ENCODE data around the gene TTC1. TPM values are rescaled to one million over a fixed set of nuclear protein-coding genes. Genes with fewer than 3 reads are reported as not detected.
"Not testable (repeated sequence)": the region's sequence is repeated elsewhere in the genome, so short reads cannot be mapped to it uniquely, and the experiment has no call there.

The TTC1 gene
- 10 to 100 TPM; 66.4 to 70.7 TPM for total RNA-seq
- polyA plus RNA-seq: 99.8 TPM

- ChIA-PET CTCF (interaction anchor here (0.7 to 3.8 kb wide), 5 partner anchors 9 to 22 kb away, joined by 3 to 16 read pairs (median 3); no protein-coding TSS in a partner anchor), POLR2A (interaction anchor here (1.0 to 1.2 kb wide), 4 partner anchors 11 to 110 kb away, joined by 3 to 7 read pairs (median 4); partner anchors contain the start of gene PWWP2A)
- no peaks in the 10 kb centered on the region for H3K9me3 Mint-ChIP-seq
- H3K4me1 Mint-ChIP-seq: peaks cover 26 to 38% (median 33%) of the 10 kb centered on the region in 3 donors
- H3K4me1 ChIP-seq (ENCODE audit: insufficient read depth, low read length): peaks cover 14% of the 10 kb centered on the region
- H3K27me3 Mint-ChIP-seq: no peaks in the 10 kb centered on the region
- H3K36me3 ChIP-seq (ENCODE audit: insufficient read depth, low read length): no peaks in the 10 kb centered on the region
- peak within 1 kb of the TSS; percentile 98 for H3K27ac ChIP-seq (ENCODE audit: low read depth, low read length)
- peaks cover 0 to 37% (median 10%) of the 10 kb centered on the region in 3 donors for H3K36me3 Mint-ChIP-seq
- H3K27ac Mint-ChIP-seq: peak within 1 kb of the TSS; percentile 82 to 99 (median 98)
- H3K4me3 Mint-ChIP-seq: peak within 1 kb of the TSS; percentile 92 to 99 (median 97)
- H3K27me3 ChIP-seq (ENCODE audit: insufficient read depth, low read length, poor library complexity, severe bottlenecking): no peaks in the 10 kb centered on the region
- H3K9me3 ChIP-seq (ENCODE audit: low read length): no peaks in the 10 kb centered on the region
- peak; percentile 82 to 96 (median 90) for DNase-seq
- H3K4me3 ChIP-seq (ENCODE audit: low read length): peak within 1 kb of the TSS; percentile 100
Measured at GRCh38 chr5:160008877-160009590, at the start of gene TTC1. Gene TTC1 (plus strand): TSS chr5:160009139. CDS start chr5:160010529, 1,390 bp downstream.

- no peak overlapping the region for H3K4me3 ChIP-seq (ENCODE audit: low read length)
- H3K27me3 Mint-ChIP-seq: peaks cover 15 to 16% of the 10 kb centered on the region in 2 donors
- H3K4me1 Mint-ChIP-seq: no peaks in the 10 kb centered on the region
- H3K27ac ChIP-seq (ENCODE audit: low read depth, low read length): no peak overlapping the region
- POLR2A ChIA-PET: interaction anchor here (0.6 kb wide), 1 partner anchor 209 kb away, joined by 5 read pairs; no protein-coding TSS in a partner anchor
- no peaks in the 10 kb centered on the region for H3K9me3 ChIP-seq (ENCODE audit: low read length)
- DNase-seq: no peak
- H3K4me3 Mint-ChIP-seq: no peak overlapping the region
- no peaks in the 10 kb centered on the region for H3K27me3 ChIP-seq (ENCODE audit: insufficient read depth, low read length, poor library complexity, severe bottlenecking)
- H3K36me3 ChIP-seq (ENCODE audit: insufficient read depth, low read length): no peaks in the 10 kb centered on the region
- no peaks in the 10 kb centered on the region for H3K4me1 ChIP-seq (ENCODE audit: insufficient read depth, low read length)
- no peaks in the 10 kb centered on the region for H3K9me3 Mint-ChIP-seq
- H3K36me3 Mint-ChIP-seq: no peaks in the 10 kb centered on the region
- peak overlapping the region in 1 of 8 donors; percentile 2 for H3K27ac Mint-ChIP-seq
- CTCF ChIA-PET: no interaction called here
Measured at GRCh38 chr5:159961176-159962160, 47.5 kb upstream of the TTC1 start.

- no peaks in the 10 kb centered on the region for H3K9me3 Mint-ChIP-seq
- no peak overlapping the region for H3K4me3 Mint-ChIP-seq
Measured at GRCh38 chr5:159962214-159962613, 46.7 kb upstream of the TTC1 start.

DNA sequence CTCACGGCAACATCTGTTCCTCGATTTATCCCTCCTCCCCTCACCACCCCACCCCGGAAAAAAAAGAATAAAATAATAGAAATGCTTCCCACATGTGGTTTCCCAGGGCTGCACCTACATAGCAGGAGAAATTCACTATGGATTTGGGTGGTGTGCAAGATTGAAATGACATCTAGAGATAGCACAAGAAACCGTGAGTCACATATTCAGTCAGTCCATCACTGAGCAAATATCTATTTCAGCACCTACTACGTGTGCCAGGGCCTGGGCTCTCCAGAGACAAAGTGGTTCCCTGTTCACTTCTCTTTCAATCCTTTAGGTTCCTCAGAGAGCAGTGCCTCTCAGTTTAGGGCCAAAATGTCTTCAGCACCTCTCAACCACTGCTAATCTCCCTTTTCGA is 45.0 kb upstream of the TTC1 start:
- H3K27me3 ChIP-seq (ENCODE audit: insufficient read depth, low read length, poor library complexity, severe bottlenecking): no peaks in the 10 kb centered on the region
- POLR2A ChIA-PET: no interaction called here
- CTCF ChIA-PET: no interaction called here

More at GRCh38 chr5:159962214-159962613, 46.7 kb upstream of the TTC1 start:
- CTCF ChIA-PET: interaction anchor here (0.7 to 1.1 kb wide), 2 partner anchors 20 to 285 kb away, joined by 3 to 4 read pairs; no protein-coding TSS in a partner anchor
- Mint-ChIP-seq H3K27me3 (peaks cover 15 to 23% of the 10 kb centered on the region in 2 donors), H3K36me3 (no peaks in the 10 kb centered on the region), H3K27ac (peak overlapping the region in 1 of 8 donors; percentile 2), H3K4me1 (no peaks in the 10 kb centered on the region)
- H3K36me3 ChIP-seq (ENCODE audit: insufficient read depth, low read length): no peaks in the 10 kb centered on the region
- no peak overlapping the region for H3K27ac ChIP-seq (ENCODE audit: low read depth, low read length)
- H3K9me3 ChIP-seq (ENCODE audit: low read length): no peaks in the 10 kb centered on the region
- H3K4me3 ChIP-seq (ENCODE audit: low read length): no peak overlapping the region
- H3K4me1 ChIP-seq (ENCODE audit: insufficient read depth, low read length): no peaks in the 10 kb centered on the region
- no peak for DNase-seq
- no peaks in the 10 kb centered on the region for H3K27me3 ChIP-seq (ENCODE audit: insufficient read depth, low read length, poor library complexity, severe bottlenecking)
- POLR2A ChIA-PET: interaction anchor here (0.6 kb wide), 1 partner anchor 210 kb away, joined by 5 read pairs; no protein-coding TSS in a partner anchor

GRCh38 chr5:159965031-159965837 is 43.7 kb upstream of the TTC1 start:
- POLR2A ChIA-PET: no interaction called here
- CTCF ChIA-PET: interaction anchor here (1.0 kb wide), 1 partner anchor 809 kb away, joined by 3 read pairs; no protein-coding TSS in a partner anchor
- Histone ChIP-seq H3K4me3 (ENCODE audit: low read length) (no peak overlapping the region), H3K4me1 (ENCODE audit: insufficient read depth, low read length) (no peaks in the 10 kb centered on the region), H3K27ac (ENCODE audit: low read depth, low read length) (no peak overlapping the region), H3K27me3 (ENCODE audit: insufficient read depth, low read length, poor library complexity, severe bottlenecking) (peaks cover 1% of the 10 kb centered on the region), H3K36me3 (ENCODE audit: insufficient read depth, low read length) (no peaks in the 10 kb centered on the region), H3K9me3 (ENCODE audit: low read length) (no peaks in the 10 kb centered on the region)
- Mint-ChIP-seq H3K9me3 (no peaks in the 10 kb centered on the region), H3K4me3 (no peak overlapping the region), H3K27ac (no peak overlapping the region), H3K4me1 (no peaks in the 10 kb centered on the region), H3K36me3 (no peaks in the 10 kb centered on the region), H3K27me3 (peaks cover 18 to 47% of the 10 kb centered on the region in 2 donors)
- DNase-seq: no peak

More for the DNA sequence above, 45.0 kb upstream of the TTC1 start:
- Mint-ChIP-seq H3K27me3 (peaks cover 18 to 39% of the 10 kb centered on the region in 2 donors), H3K36me3 (no peaks in the 10 kb centered on the region), H3K27ac (peak overlapping the region in 1 of 8 donors; percentile 59), H3K9me3 (no peaks in the 10 kb centered on the region), H3K4me3 (no peak overlapping the region), H3K4me1 (no peaks in the 10 kb centered on the region)
- Histone ChIP-seq H3K36me3 (ENCODE audit: insufficient read depth, low read length) (no peaks in the 10 kb centered on the region), H3K9me3 (ENCODE audit: low read length) (no peaks in the 10 kb centered on the region), H3K4me3 (ENCODE audit: low read length) (no peak overlapping the region), H3K4me1 (ENCODE audit: insufficient read depth, low read length) (no peaks in the 10 kb centered on the region), H3K27ac (ENCODE audit: low read depth, low read length) (no peak overlapping the region)
- no peak for DNase-seq

GRCh38 chr5:159965838-159966128 is 43.2 kb upstream of the TTC1 start:
- H3K27me3 ChIP-seq (ENCODE audit: insufficient read depth, low read length, poor library complexity, severe bottlenecking); H3K4me1 Mint-ChIP-seq; POLR2A ChIA-PET; H3K36me3 Mint-ChIP-seq; H3K36me3 ChIP-seq (ENCODE audit: insufficient read depth, low read length); H3K4me1 ChIP-seq (ENCODE audit: insufficient read depth, low read length); CTCF ChIA-PET; H3K4me3 ChIP-seq (ENCODE audit: low read length); DNase-seq; H3K9me3 ChIP-seq (ENCODE audit: low read length); H3K27ac ChIP-seq (ENCODE audit: low read depth, low read length); H3K27ac Mint-ChIP-seq; H3K4me3 Mint-ChIP-seq; H3K9me3 Mint-ChIP-seq: not testable (repeated sequence)
- peaks cover 18 to 51% of the 10 kb centered on the region in 2 donors for H3K27me3 Mint-ChIP-seq

- Histone ChIP-seq H3K27me3 (ENCODE audit: insufficient read depth, low read length, poor library complexity, severe bottlenecking) (peaks cover 23% of the 10 kb centered on the region), H3K4me3 (ENCODE audit: low read length) (no peak overlapping the region), H3K36me3 (ENCODE audit: insufficient read depth, low read length) (no peaks in the 10 kb centered on the region), H3K27ac (ENCODE audit: low read depth, low read length) (no peak overlapping the region), H3K4me1 (ENCODE audit: insufficient read depth, low read length) (no peaks in the 10 kb centered on the region), H3K9me3 (ENCODE audit: low read length) (no peaks in the 10 kb centered on the region)
- Mint-ChIP-seq H3K27me3 (peaks cover 35 to 78% of the 10 kb centered on the region in 2 donors), H3K4me1 (peaks cover 10 to 22% (median 14%) of the 10 kb centered on the region in 3 donors), H3K9me3 (peaks cover 0 to 2% (median 0%) of the 10 kb centered on the region in 5 donors), H3K4me3 (no peak overlapping the region), H3K27ac (no peak overlapping the region), H3K36me3 (peaks cover 0 to 2% (median 0%) of the 10 kb centered on the region in 3 donors)
- POLR2A ChIA-PET: no interaction called here
- CTCF ChIA-PET: interaction anchor here (1.4 to 2.3 kb wide), 2 partner anchors 17 to 22 kb away, joined by 4 to 6 read pairs; no protein-coding TSS in a partner anchor
- no peak for DNase-seq
Measured at GRCh38 chr5:159969966-159970365, 39.0 kb upstream of the TTC1 start.
